Caco-2 (cell line): ENCODE results near the gene IL2RA. TPM values are rescaled to one million over a fixed set of nuclear protein-coding genes. Genes with fewer than 3 reads are reported as not detected.

ENCODE experiments used
- BruUV-seq: library from RNA; stranded (reverse); fragments of 400-500 nt; replicated peaks from 2 replicates; lab custom pipeline; 2021; lab: Mats Ljungman, UMichigan
- CTCF ChIA-PET: fragments of 300-600 bp; sonication (Branson Sonifier 250); formaldehyde crosslinking; loops from one replicate; lab custom pipeline; 2022; ENCODE audit warnings: antibody characterized with exemption; lab: Charles Lee
- POLR2A ChIA-PET: fragments of 300-600 bp; sonication (Branson Sonifier 250); formaldehyde crosslinking; loops from one replicate; lab custom pipeline; 2022; ENCODE audit warnings: antibody characterized with exemption; lab: Charles Lee
- DNase-seq, 2 experiments: peaks; one replicate each; pipeline versions ENCODE4 v3.0.0 to v3.0.0-alpha.2; 2020 to 2022
- H3K27me3 ChIP-seq: replicated peaks from 2 replicates; pipeline ENCODE4 v1.6.0; 2011; ENCODE audit warnings: low read length; ENCODE audit not compliant: control insufficient read depth, insufficient read depth
- H3K36me3 ChIP-seq: 2 replicates; pipeline ENCODE4 v1.5.1; 2011; ENCODE audit warnings: low read length; ENCODE audit not compliant: control insufficient read depth, insufficient read depth
- H3K4me1 ChIP-seq: fragments of 250-450 bp; sonication (Bioruptor Pico); 2 replicates; pipeline ENCODE4 v1.5.1; 2020; ENCODE audit warnings: mild to moderate bottlenecking
- H3K4me3 ChIP-seq: 2 replicates; pipeline ENCODE4 v1.5.1; 2011; ENCODE audit warnings: low read depth, mild to moderate bottlenecking, control low read depth, low read length
- H3K9me3 ChIP-seq: fragments of 250-450 bp; sonication (Bioruptor Pico); 2 replicates; pipeline ENCODE4 v1.5.1; 2020; ENCODE audit warnings: mild to moderate bottlenecking, moderate library complexity
- H3K27ac Mint-ChIP-seq: one replicate; pipeline ENCODE4 v1.8.0; 2022; ENCODE audit warnings: mixed read lengths; ENCODE audit not compliant: unreplicated experiment
- H3K27me3 Mint-ChIP-seq: one replicate; pipeline ENCODE4 v1.8.0; 2022; ENCODE audit warnings: mixed read lengths; ENCODE audit not compliant: insufficient read depth, unreplicated experiment
- H3K36me3 Mint-ChIP-seq: one replicate; pipeline ENCODE4 v1.8.0; 2022; ENCODE audit warnings: mild to moderate bottlenecking, mixed read lengths; ENCODE audit not compliant: insufficient read depth, unreplicated experiment
- H3K4me1 Mint-ChIP-seq: one replicate; pipeline ENCODE4 v1.8.0; 2022; ENCODE audit warnings: low read depth, mixed read lengths; ENCODE audit not compliant: unreplicated experiment
- H3K4me3 Mint-ChIP-seq: one replicate; pipeline ENCODE4 v1.8.0; 2022; ENCODE audit warnings: mild to moderate bottlenecking, moderate library complexity, mixed read lengths; ENCODE audit not compliant: unreplicated experiment
- H3K9me3 Mint-ChIP-seq: one replicate; pipeline ENCODE4 v1.8.0; 2022; ENCODE audit warnings: mixed read lengths; ENCODE audit not compliant: unreplicated experiment
- intact Hi-C: fragments of 100-400 bp; cut with micrococcal nuclease; formaldehyde crosslinking; loops from one replicate; pipeline ENCODE4 v1.10.0; 2022; ENCODE audit not compliant: unreplicated experiment
- total RNA-seq: library from RNA; stranded (reverse); gene quantifications from 2 replicates; pipeline ENCODE4 v1.2.3, GENCODE V29; 2022
- TF ChIP-seq, protein P1 (sequence below), 2 experiments: fragments of 200-600 bp in 1 of 2; IDR thresholded peaks; 1 replicate in 1 of 2; 2 replicates in 1 of 2; pipeline versions ENCODE4 v1.5.1 to v1.8.0; 2011 to 2022; ENCODE audit warnings: antibody characterized with exemption in 1 of 2, control low read depth in 1 of 2, inconsistent platforms in 1 of 2, low read depth in 1 of 2, low read length in 1 of 2, mild to moderate bottlenecking in 1 of 2, moderate library complexity in 1 of 2; ENCODE audit not compliant: insufficient read depth in 1 of 2, severe bottlenecking in 1 of 2, unreplicated experiment in 1 of 2

The IL2RA gene
- total RNA-seq, 1 experiment from 2014 or later = not detected

DNA sequence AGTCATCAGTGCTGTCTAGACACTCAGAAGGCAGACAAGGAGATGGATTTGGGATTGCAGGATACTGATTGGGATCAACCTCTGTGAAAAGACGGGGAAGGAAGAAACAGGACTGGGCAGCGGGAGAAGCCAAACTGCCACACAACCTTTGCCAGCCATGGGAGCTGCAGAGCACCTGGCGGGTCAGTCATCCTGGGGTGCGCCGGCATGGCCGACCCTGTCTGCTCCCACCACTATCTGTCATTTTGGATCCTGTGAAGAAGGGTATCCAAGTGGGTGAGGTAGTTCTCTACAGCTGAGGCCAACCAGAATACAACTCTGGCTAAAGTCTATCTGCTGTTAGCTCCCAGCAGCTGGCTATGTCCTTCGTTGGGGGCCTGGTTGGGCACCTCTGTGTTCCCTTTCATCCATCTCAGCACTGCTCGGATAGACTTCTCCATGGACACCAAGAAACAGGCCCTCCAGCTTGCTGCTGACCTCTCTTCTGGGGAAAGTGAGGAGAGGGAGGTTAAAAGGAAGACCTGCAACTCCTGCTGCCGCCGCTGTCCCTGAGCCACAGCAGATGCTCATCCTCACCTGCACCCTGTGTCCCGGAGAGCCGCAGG lies 15.0 kb upstream of the IL2RA start:
- no peaks in the 10 kb centered on the region for H3K36me3 ChIP-seq
- Mint-ChIP-seq H3K9me3 (no peaks in the 10 kb centered on the region), H3K36me3 (no peaks in the 10 kb centered on the region), H3K27me3 (peaks cover 35% of the 10 kb centered on the region), H3K4me1 (no peaks in the 10 kb centered on the region), H3K27ac (no peak overlapping the region), H3K4me3 (no peak overlapping the region)
- H3K9me3 ChIP-seq = no peaks in the 10 kb centered on the region; the same call in 1 of the 2 replicates
- no peaks in the 10 kb centered on the region for H3K27me3 ChIP-seq
- no TSS peak for BruUV-seq
- TF ChIP-seq, protein P1, sequence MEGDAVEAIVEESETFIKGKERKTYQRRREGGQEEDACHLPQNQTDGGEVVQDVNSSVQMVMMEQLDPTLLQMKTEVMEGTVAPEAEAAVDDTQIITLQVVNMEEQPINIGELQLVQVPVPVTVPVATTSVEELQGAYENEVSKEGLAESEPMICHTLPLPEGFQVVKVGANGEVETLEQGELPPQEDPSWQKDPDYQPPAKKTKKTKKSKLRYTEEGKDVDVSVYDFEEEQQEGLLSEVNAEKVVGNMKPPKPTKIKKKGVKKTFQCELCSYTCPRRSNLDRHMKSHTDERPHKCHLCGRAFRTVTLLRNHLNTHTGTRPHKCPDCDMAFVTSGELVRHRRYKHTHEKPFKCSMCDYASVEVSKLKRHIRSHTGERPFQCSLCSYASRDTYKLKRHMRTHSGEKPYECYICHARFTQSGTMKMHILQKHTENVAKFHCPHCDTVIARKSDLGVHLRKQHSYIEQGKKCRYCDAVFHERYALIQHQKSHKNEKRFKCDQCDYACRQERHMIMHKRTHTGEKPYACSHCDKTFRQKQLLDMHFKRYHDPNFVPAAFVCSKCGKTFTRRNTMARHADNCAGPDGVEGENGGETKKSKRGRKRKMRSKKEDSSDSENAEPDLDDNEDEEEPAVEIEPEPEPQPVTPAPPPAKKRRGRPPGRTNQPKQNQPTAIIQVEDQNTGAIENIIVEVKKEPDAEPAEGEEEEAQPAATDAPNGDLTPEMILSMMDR (IDR thresholded peaks at IDR 0.05; ENCODE audit: insufficient read depth in 1 of 2, low read depth in 1 of 2, low read length in 1 of 2, severe bottlenecking in 1 of 2, unreplicated experiment in 1 of 2) = no peak
- POLR2A ChIA-PET = no interaction called here
- intact Hi-C loops = no loop called here
- no peak for DNase-seq
- H3K4me1 ChIP-seq = no peaks in the 10 kb centered on the region
- no peak overlapping the region for H3K4me3 ChIP-seq
- CTCF ChIA-PET = no interaction called here

DNA sequence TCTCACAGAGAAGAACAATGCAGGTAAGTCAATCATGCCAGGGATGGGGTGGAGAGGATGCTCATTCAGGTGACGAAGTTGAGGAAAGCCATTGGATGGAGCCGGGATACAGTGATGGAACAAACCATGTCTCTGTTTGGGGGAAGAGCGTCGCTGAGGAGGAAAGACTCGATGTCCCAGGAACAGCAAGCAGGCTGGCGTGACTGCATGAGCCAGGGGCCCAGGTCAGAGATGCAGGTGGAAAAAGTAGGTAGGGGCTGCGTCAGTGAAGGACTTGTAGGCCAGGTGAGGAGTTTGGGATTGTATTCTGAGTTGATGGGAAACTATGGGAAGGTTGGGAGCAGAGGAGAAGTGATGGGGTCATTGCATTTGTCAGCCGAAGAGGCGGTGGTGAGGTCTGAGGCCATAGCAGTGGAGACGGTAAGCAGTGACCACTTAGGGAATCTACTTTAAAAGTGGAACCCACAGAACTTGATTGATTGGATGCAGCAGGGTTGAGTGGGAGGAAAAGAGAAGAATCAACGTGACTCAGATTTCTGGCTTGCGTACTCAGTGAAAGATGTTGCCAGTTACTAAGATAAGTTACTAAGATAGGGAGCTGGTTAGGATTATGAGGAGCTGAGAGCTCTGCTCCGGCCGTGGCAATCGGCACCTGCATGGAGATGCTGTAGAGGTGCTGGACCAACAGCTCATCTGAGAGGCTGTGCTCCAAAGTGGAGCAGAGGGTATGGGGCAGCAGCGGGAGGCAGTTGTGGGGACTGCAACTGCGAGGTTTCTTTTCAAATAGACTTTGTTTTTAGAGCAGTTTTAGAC lies 12.5 kb upstream of the IL2RA start:
- Histone ChIP-seq H3K27me3 (no peaks in the 10 kb centered on the region; the same call in 1 of the 2 replicates), H3K4me1 (no peaks in the 10 kb centered on the region), H3K4me3 (no peak overlapping the region), H3K9me3 (no peaks in the 10 kb centered on the region; the same call in 1 of the 2 replicates), H3K36me3 (no peaks in the 10 kb centered on the region)
- Mint-ChIP-seq H3K27me3 (peaks cover 35% of the 10 kb centered on the region), H3K9me3 (no peaks in the 10 kb centered on the region), H3K4me1 (no peaks in the 10 kb centered on the region), H3K27ac (no peak overlapping the region), H3K4me3 (no peak overlapping the region), H3K36me3 (no peaks in the 10 kb centered on the region)
- intact Hi-C loops = no loop called here
- CTCF ChIA-PET = interaction anchor here (0.6 to 2.7 kb wide), 3 partner anchors 9 to 325 kb away, joined by 3 to 12 read pairs (median 6); no protein-coding TSS in a partner anchor
- BruUV-seq = no TSS peak
- POLR2A ChIA-PET = no interaction called here
- DNase-seq = no peak
- TF ChIP-seq, protein P1 (IDR thresholded peaks at IDR 0.05; ENCODE audit: insufficient read depth in 1 of 2, low read depth in 1 of 2, low read length in 1 of 2, severe bottlenecking in 1 of 2, unreplicated experiment in 1 of 2) = no peak

DNA sequence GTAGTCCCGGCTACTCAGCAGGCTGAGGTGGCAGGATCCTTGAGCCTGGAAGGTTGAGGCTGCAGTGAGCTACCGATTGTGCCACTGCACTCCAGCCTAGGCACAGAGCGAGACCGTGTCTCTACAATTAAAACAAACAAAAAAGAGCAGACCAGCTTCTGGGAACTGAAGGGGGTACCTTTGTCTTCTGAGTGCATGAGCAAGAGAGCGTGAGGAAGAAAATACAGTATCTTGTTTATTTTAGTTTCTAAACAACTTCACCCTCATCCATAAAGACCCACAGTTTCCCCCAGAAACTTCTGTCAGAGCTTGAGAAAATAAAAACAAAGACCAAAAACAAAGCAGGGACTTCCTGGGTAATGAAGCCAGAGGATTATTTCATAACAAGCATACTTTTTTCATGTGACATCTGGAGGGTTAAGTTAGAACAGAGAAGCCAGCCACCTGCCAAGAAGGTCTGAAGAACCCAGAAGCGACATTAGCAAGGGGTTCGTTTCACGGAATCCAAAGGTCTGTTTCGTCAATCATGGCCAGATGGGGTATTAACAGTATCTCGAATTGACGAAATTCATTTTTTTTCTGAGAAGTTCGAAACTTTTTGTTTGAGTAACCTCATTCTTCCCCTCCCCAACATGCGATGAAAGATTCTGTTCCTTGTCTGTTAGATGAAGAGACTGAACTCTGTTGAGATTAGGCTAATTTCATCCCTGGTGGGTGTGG lies 10.2 kb upstream of the IL2RA start:
- H3K4me1 Mint-ChIP-seq = no peaks in the 10 kb centered on the region
- no peaks in the 10 kb centered on the region for H3K9me3 Mint-ChIP-seq
- H3K9me3 ChIP-seq = no peaks in the 10 kb centered on the region; the same call in 1 of the 2 replicates
- H3K4me1 ChIP-seq = no peaks in the 10 kb centered on the region
- H3K27me3 Mint-ChIP-seq = peaks cover 39% of the 10 kb centered on the region
- DNase-seq = no peak
- H3K27me3 ChIP-seq = peaks cover 1% of the 10 kb centered on the region; the same call in 1 of the 2 replicates
- ChIA-PET CTCF (no interaction called here), POLR2A (no interaction called here)
- no TSS peak for BruUV-seq
- intact Hi-C loops = no loop called here
- H3K36me3 Mint-ChIP-seq = no peaks in the 10 kb centered on the region
- no peak overlapping the region for H3K4me3 ChIP-seq
- no peaks in the 10 kb centered on the region for H3K36me3 ChIP-seq
- TF ChIP-seq, protein P1 (IDR thresholded peaks at IDR 0.05; ENCODE audit: insufficient read depth in 1 of 2, low read depth in 1 of 2, low read length in 1 of 2, severe bottlenecking in 1 of 2, unreplicated experiment in 1 of 2) = no peak
- H3K27ac Mint-ChIP-seq = no peak overlapping the region
- no peak overlapping the region for H3K4me3 Mint-ChIP-seq
